Measurements from ENCODE around the gene CCDC61. TPM values are rescaled to one million over a fixed set of nuclear protein-coding genes. Genes with fewer than 3 reads are reported as not detected.

CCDC61 gene
- total RNA-seq, 1 donor from 2014 or later: 9.5 TPM

DNA sequence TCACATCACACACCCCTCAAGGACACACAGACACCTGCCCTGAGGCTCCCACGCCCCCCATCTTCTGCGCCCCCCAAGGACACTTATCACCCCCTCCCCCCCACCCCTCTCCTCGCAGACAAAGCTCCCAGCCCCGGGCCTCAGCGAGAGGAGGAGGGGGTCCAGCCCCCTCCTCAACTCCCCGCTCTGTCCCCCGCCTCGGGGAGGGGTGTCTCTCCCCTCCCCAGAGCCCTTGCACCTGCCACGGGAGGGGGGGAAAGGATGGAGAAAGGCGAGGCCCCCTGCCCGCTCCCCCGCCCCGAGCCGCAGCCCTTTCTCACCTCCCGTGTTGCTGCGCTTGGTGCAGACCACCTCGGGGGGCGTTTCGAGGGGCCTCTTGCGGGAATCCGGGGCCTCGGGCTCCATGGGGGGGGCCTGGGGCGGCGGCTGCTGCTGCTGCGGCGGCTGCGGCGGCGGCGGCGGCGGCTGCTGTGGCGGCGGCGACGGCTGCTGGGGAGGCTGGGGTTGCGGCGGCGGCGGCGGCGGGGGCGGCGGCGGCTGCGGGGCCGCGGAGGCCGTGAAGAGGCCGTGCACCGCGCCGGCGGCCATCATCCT lies 22.2 kb upstream of the CCDC61 start:
- Mint-ChIP-seq H3K27me3 (ENCODE audit: unreplicated experiment) (peaks cover 12% of the 10 kb centered on the region), H3K36me3 (ENCODE audit: low read depth, unreplicated experiment) (peaks cover 34% of the 10 kb centered on the region), H3K4me1 (ENCODE audit: unreplicated experiment) (peaks cover 40% of the 10 kb centered on the region), H3K9me3 (ENCODE audit: unreplicated experiment) (no peaks in the 10 kb centered on the region), H3K27ac (ENCODE audit: unreplicated experiment) (peak overlapping the region; percentile 96), H3K4me3 (ENCODE audit: unreplicated experiment) (peak overlapping the region; percentile 99)
- TF ChIP-seq, protein P1, sequence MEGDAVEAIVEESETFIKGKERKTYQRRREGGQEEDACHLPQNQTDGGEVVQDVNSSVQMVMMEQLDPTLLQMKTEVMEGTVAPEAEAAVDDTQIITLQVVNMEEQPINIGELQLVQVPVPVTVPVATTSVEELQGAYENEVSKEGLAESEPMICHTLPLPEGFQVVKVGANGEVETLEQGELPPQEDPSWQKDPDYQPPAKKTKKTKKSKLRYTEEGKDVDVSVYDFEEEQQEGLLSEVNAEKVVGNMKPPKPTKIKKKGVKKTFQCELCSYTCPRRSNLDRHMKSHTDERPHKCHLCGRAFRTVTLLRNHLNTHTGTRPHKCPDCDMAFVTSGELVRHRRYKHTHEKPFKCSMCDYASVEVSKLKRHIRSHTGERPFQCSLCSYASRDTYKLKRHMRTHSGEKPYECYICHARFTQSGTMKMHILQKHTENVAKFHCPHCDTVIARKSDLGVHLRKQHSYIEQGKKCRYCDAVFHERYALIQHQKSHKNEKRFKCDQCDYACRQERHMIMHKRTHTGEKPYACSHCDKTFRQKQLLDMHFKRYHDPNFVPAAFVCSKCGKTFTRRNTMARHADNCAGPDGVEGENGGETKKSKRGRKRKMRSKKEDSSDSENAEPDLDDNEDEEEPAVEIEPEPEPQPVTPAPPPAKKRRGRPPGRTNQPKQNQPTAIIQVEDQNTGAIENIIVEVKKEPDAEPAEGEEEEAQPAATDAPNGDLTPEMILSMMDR (IDR thresholded peaks at IDR 0.05; ENCODE audit: unreplicated experiment): no peak
- no peak for DNase-seq (ENCODE audit: low spot score)

DNA sequence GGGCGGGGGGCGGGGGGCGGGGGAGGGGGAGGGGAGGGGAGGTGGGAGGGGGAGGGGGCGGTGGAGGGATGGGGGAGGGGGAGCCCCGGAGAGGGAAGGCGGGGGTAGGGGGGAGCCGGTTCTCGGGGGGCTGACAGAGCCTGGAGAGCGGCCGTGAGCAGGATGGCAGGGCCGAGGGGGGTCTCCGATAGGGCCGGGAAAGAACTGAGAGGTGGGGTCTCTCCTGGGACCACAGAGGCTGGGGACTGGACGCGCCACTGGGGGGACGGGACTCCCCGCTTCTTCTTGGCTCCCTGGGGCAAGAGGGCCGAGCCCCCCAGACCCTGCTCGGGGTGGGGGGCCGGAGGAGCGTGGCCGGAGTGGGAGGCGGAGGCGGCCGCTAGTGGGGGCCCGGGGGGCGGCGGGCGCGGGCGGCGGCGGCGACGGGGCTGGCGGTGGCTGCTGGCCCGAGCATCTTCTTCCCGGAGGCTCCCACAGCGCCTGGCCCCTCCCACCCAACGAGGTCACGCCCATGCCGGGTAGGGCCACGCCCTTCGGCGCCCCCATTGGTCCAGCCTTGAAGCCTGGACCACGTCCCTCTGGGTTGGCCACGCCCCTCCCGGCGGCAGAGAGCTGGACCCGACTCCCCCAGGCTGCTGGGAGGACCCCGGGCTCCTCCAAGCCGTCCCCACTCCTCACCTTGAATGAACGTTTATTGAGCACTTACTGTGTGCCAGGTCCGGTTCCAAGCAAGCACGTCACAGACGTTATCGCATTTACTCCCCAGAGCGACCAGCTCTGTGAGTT lies 21.5 kb upstream of the CCDC61 start, which contains the start of gene NOVA2:
NOVA2 (minus strand) TSS at position 313 of the 786 bp plus-strand sequence. CDS start 514 bp downstream, outside the sequence.
- no peaks in the 10 kb centered on the region for H3K9me3 Mint-ChIP-seq (ENCODE audit: unreplicated experiment)
- peaks cover 34% of the 10 kb centered on the region for H3K4me1 Mint-ChIP-seq (ENCODE audit: unreplicated experiment)
- TF ChIP-seq, protein P1 (IDR thresholded peaks at IDR 0.05; ENCODE audit: unreplicated experiment): no peak
- H3K36me3 Mint-ChIP-seq (ENCODE audit: low read depth, unreplicated experiment): peaks cover 27% of the 10 kb centered on the region
- DNase-seq (ENCODE audit: low spot score): peak; percentile 96
- peak within 1 kb of the TSS; percentile 96 for H3K27ac Mint-ChIP-seq (ENCODE audit: unreplicated experiment)
- peak within 1 kb of the TSS; percentile 99 for H3K4me3 Mint-ChIP-seq (ENCODE audit: unreplicated experiment)
- H3K27me3 Mint-ChIP-seq (ENCODE audit: unreplicated experiment): peaks cover 12% of the 10 kb centered on the region

DNA sequence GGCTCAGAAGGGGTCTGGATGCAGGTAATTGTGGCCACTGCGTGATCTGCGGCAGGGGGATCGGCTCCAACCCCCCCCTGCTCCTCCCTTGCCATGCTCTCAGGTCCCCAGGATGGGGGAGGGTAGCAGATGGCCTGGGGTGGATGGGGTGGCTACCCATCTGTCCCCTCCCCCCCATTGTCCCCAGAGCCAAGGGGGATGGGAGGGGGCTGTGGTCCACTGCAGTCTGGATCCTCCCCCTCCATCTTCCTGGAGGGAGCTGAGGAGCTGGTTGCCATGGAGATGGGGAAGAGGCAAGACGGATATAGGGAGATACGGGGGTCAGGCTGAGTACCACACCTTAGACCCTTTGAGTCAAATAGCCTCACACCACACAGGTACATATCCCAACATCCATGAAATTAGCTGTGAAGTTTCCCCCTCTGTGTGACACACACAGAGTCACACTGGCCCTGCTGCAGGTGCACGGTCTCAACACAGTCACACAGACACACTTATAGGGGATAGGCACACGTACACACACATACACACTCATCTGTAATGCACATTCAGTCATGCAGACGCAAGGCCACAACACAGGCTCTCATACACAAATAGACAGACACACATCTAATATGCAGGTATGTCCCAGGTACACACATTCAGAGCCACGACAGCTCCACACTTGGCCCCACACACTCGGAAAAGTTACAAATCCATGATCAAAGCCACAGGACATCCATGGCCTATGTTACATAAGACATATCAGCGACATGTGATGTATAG lies 19.8 kb upstream of the CCDC61 start:
- Mint-ChIP-seq H3K27ac (ENCODE audit: unreplicated experiment) (peak overlapping the region; percentile 88), H3K36me3 (ENCODE audit: low read depth, unreplicated experiment) (peaks cover 11% of the 10 kb centered on the region), H3K4me1 (ENCODE audit: unreplicated experiment) (peaks cover 22% of the 10 kb centered on the region), H3K9me3 (ENCODE audit: unreplicated experiment) (no peaks in the 10 kb centered on the region), H3K27me3 (ENCODE audit: unreplicated experiment) (peaks cover 12% of the 10 kb centered on the region), H3K4me3 (ENCODE audit: unreplicated experiment) (no peak overlapping the region)
- TF ChIP-seq, protein P1 (IDR thresholded peaks at IDR 0.05; ENCODE audit: unreplicated experiment): no peak
- no peak for DNase-seq (ENCODE audit: low spot score)

DNA sequence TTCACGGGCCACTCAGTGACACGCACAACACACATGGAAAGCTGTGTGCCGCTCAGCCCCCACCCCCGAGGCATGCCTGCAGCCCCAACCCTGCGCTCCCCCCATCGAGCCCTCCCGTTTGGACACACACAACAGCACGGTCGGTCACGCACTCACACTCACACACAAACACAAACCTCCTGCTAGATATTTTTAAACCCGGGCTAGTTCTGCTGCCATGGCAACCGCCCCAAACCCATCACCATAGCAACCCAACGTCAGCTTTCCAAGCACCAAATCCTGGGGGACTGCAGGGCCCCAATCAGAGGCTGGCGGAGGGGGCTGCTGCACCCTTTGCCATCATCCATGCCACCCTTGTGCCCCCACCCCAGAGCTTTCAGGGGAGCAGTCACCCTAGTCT lies 19.1 kb upstream of the CCDC61 start:
- H3K9me3 Mint-ChIP-seq (ENCODE audit: unreplicated experiment): no peaks in the 10 kb centered on the region
- TF ChIP-seq, protein P1 (IDR thresholded peaks at IDR 0.05; ENCODE audit: unreplicated experiment): no peak
- DNase-seq (ENCODE audit: low spot score): no peak
- H3K36me3 Mint-ChIP-seq (ENCODE audit: low read depth, unreplicated experiment): peaks cover 8% of the 10 kb centered on the region
- peaks cover 8% of the 10 kb centered on the region for H3K27me3 Mint-ChIP-seq (ENCODE audit: unreplicated experiment)
- no peak overlapping the region for H3K4me3 Mint-ChIP-seq (ENCODE audit: unreplicated experiment)
- H3K4me1 Mint-ChIP-seq (ENCODE audit: unreplicated experiment): peaks cover 17% of the 10 kb centered on the region
- peak overlapping the region; percentile 88 for H3K27ac Mint-ChIP-seq (ENCODE audit: unreplicated experiment)
